SW 1271 (cell line): ENCODE measurements around the gene CCDC71.
A peak's percentile ranks its signal among the peaks of the same experiment; 100 is the strongest.

Experiments
- DNase-seq, 2 experiments: peaks; one replicate each; lab custom pipeline; 2025; lab: John Stamatoyannopoulos, UW

Gene CCDC71

GRCh38 chr3:49131040-49131439, 35.1 kb downstream of the CCDC71 start:
- DNase-seq = no peak

DNA sequence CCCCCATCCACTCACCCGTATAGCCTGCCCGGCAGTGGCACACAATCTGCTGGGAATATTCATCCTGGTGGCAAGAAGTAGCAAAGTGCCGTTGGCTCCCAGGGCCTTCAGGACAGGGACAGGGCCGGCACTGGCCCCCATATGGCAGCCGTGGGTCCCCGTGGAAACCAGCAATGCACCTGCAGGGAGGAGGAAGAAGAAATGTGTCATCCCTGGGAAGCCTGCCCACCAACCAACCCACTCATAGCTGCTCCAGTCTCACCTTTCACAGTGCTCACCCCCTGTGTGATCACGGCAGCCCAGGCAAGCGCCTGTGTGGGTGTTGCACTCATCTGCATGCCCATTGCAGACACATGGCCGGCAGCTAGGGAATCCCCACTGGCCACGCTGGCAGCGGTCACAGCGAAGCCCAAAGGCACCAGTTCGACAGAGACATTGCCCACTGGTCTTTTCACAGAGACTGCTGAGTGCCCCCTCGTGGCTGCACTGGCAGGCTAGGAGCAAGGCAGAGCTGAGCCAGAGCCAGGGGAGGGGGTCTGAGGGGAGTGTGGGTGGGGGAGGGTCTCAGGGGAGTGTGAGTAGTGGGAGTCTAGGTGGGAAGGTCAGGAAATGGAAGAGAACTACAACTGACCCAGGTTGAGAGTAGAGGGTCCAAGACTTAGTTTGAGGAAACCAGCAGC, 41.0 kb downstream of the CCDC71 start:
- DNase-seq = no peak

- DNase-seq = no peak
Measured at GRCh38 chr3:49124203-49124602, 41.9 kb downstream of the CCDC71 start.

DNA sequence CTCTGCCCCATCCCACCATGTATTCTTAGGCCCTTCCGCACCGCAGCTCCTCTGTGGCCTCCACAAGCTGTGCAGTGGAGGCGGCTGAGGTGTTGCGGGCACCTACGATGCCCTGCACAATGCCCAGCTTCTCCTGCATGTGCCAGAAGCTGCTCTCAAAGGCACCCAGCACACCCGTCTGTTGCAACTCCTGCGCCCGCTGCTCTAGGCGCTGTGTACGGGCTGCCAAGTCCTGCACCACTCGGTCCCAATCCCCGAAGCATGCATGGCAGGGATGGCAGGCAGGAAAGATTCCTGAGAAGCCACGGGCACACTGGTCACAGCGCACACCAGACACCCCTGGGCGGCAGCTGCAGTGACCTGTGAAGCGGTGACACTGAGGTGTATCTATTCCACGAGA, 42.4 kb downstream of the CCDC71 start:
- DNase-seq = no peak

GRCh38 chr3:49122886-49123545, 43.1 kb downstream of the CCDC71 start:
- no peak for DNase-seq

GRCh38 chr3:49122451-49122850, 43.7 kb downstream of the CCDC71 start:
- DNase-seq = no peak

GRCh38 chr3:49122022-49122421, 44.1 kb downstream of the CCDC71 start:
- no peak for DNase-seq

- no peak for DNase-seq
Measured at GRCh38 chr3:49121132-49121736, 44.9 kb downstream of the CCDC71 start.

- DNase-seq = peak; percentile 52 to 73
Measured at GRCh38 chr3:49120438-49121131, 45.5 kb downstream of the CCDC71 start, which contains the start of gene USP19. USP19 (minus strand) TSS chr3:49120823; CDS start chr3:49119145, 1,678 bp downstream.

- no peak for DNase-seq
Measured at GRCh38 chr3:49120096-49120437, 46.1 kb downstream of the CCDC71 start.

- DNase-seq = no peak
Measured at GRCh38 chr3:49119439-49119838, 46.7 kb downstream of the CCDC71 start.

- DNase-seq = no peak
Measured at GRCh38 chr3:49119036-49119435, 47.1 kb downstream of the CCDC71 start.
